Measurements from ENCODE around the gene SREK1. TPM values are rescaled to one million over a fixed set of nuclear protein-coding genes. Genes with fewer than 3 reads are reported as not detected.

The SREK1 gene
- total and polyA plus RNA-seq, 9 of the 15 experiments (the other 6 are each of a cell fraction or from before 2014, with no cell fraction given), result 40.8 to 128 (median 81.9) TPM

DNA sequence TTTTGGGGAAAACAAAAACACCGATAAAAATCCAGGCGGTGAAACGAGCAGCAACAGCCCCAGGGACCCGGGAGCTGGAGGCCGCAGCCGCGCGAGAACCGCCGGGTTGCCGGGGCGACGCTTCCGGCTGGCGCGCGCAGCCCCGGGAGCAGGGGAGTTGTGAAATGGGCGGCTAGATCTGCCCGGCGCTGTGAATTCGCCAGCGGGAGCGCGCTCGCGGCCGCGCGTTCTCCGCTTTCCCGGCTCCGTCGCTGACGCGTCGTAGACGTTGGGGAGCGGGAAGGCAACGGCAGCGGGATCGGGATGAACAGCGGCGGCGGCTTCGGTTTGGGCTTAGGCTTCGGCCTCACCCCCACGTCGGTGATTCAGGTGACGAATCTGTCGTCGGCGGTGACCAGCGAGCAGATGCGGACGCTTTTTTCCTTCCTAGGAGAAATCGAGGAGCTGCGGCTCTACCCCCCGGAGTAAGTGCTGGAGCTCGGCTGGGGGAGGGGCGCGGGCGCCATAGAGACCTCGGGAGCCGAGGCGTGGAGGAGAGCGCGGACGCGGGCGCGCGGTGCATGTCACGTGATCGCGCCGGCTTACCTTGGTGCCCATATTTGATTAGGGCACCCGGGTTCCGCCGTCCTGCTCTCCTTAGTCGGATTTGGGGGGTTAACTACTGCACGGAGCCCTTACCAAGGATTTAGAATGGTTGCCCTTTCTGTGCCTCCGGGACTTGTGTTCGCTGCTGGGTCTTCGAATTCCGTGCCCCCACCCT, at the start of gene SREK1 (continued):
- TF ChIP-seq HMGN3 (IDR thresholded peaks at IDR 0.05; ENCODE audit: borderline replicate concordance, extremely low read depth, insufficient read length, low read depth, low read length) (peak; percentile 93), CREB1 (IDR thresholded peaks at IDR 0.05) (peak; percentile 77), CREB1 (CRISPR knock-in tag; IDR thresholded peaks at IDR 0.05) (peak; percentile 83), HLTF (IDR thresholded peaks at IDR 0.05) (0 out of 2 replicates have a peak, but pooled peaks have one; percentile 53), ADNP (tag; IDR thresholded peaks at IDR 0.05) (no peak), FOXJ2 (tag; IDR thresholded peaks at IDR 0.05) (peak; percentile 79; the same call in 1 of the 2 replicates), SIX5 (IDR thresholded peaks at IDR 0.05; ENCODE audit: borderline replicate concordance in 1 of 2, insufficient read depth in 1 of 2, low read depth in 1 of 2, low read length in 2 of 2) (peak in 1 of 2 experiments; percentile 23; a peak in 1 of 4 replicates), CXXC5 (CRISPR knock-in tag; IDR thresholded peaks at IDR 0.05) (peak; percentile 96), POLR2B (IDR thresholded peaks at IDR 0.05; ENCODE audit: low read depth, partially characterized antibody) (peak; percentile 93), RBBP5 (IDR thresholded peaks at IDR 0.05; ENCODE audit: borderline replicate concordance, insufficient read depth, low read length, poor library complexity, severe bottlenecking) (peak; percentile 89), JUN (IDR thresholded peaks at IDR 0.05; ENCODE audit: borderline replicate concordance, low read depth, low read length) (peak; percentile 13; the same call in 1 of the 2 replicates), JUN (CRISPR knock-in tag; IDR thresholded peaks at IDR 0.05; ENCODE audit: borderline replicate concordance) (no peak), E2F3 (CRISPR knock-in tag; IDR thresholded peaks at IDR 0.05) (peak; percentile 88), C11orf30 (IDR thresholded peaks at IDR 0.05; ENCODE audit: low read depth) (peak; percentile 57), OTX1 (CRISPR knock-in tag; IDR thresholded peaks at IDR 0.05) (peak; percentile 16; the same call in 1 of the 2 replicates), GATAD2A (IDR thresholded peaks at IDR 0.05) (no peak)
- TF ChIP-seq, protein P1, sequence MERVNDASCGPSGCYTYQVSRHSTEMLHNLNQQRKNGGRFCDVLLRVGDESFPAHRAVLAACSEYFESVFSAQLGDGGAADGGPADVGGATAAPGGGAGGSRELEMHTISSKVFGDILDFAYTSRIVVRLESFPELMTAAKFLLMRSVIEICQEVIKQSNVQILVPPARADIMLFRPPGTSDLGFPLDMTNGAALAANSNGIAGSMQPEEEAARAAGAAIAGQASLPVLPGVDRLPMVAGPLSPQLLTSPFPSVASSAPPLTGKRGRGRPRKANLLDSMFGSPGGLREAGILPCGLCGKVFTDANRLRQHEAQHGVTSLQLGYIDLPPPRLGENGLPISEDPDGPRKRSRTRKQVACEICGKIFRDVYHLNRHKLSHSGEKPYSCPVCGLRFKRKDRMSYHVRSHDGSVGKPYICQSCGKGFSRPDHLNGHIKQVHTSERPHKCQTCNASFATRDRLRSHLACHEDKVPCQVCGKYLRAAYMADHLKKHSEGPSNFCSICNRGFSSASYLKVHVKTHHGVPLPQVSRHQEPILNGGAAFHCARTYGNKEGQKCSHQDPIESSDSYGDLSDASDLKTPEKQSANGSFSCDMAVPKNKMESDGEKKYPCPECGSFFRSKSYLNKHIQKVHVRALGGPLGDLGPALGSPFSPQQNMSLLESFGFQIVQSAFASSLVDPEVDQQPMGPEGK (CRISPR knock-in tag; IDR thresholded peaks at IDR 0.05; ENCODE audit: borderline replicate concordance), result no peak
- TF ChIP-seq, protein P2, sequence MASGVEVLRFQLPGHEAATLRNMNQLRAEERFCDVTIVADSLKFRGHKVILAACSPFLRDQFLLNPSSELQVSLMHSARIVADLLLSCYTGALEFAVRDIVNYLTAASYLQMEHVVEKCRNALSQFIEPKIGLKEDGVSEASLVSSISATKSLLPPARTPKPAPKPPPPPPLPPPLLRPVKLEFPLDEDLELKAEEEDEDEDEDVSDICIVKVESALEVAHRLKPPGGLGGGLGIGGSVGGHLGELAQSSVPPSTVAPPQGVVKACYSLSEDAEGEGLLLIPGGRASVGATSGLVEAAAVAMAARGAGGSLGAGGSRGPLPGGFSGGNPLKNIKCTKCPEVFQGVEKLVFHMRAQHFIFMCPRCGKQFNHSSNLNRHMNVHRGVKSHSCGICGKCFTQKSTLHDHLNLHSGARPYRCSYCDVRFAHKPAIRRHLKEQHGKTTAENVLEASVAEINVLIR (CRISPR knock-in tag; IDR thresholded peaks at IDR 0.05), result peak; percentile 58
- TF ChIP-seq, protein P3, sequence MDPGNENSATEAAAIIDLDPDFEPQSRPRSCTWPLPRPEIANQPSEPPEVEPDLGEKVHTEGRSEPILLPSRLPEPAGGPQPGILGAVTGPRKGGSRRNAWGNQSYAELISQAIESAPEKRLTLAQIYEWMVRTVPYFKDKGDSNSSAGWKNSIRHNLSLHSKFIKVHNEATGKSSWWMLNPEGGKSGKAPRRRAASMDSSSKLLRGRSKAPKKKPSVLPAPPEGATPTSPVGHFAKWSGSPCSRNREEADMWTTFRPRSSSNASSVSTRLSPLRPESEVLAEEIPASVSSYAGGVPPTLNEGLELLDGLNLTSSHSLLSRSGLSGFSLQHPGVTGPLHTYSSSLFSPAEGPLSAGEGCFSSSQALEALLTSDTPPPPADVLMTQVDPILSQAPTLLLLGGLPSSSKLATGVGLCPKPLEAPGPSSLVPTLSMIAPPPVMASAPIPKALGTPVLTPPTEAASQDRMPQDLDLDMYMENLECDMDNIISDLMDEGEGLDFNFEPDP (CRISPR knock-in tag; IDR thresholded peaks at IDR 0.05), result 0 out of 2 replicates have a peak, but pooled peaks have one; percentile 38
- TF ChIP-seq, protein P4, sequence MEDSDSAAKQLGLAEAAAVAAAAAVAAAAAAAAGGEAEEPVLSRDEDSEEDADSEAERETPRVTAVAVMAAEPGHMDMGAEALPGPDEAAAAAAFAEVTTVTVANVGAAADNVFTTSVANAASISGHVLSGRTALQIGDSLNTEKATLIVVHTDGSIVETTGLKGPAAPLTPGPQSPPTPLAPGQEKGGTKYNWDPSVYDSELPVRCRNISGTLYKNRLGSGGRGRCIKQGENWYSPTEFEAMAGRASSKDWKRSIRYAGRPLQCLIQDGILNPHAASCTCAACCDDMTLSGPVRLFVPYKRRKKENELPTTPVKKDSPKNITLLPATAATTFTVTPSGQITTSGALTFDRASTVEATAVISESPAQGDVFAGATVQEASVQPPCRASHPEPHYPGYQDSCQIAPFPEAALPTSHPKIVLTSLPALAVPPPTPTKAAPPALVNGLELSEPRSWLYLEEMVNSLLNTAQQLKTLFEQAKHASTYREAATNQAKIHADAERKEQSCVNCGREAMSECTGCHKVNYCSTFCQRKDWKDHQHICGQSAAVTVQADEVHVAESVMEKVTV (CRISPR knock-in tag; IDR thresholded peaks at IDR 0.05), result no peak
